ENCODE results near the gene TNPO2.
A peak's percentile ranks its signal among the peaks of the same experiment; 100 is the strongest.

Gene TNPO2

GRCh38 chr19:12668346-12668745 lies 55.4 kb downstream of the TNPO2 start:
- Histone ChIP-seq H3K9ac (ENCODE audit: low read depth, low read length) (peak overlapping the region; percentile 74), H3K79me2 (ENCODE audit: insufficient read depth, low read length) (peaks cover 65% of the 10 kb centered on the region), H3K4me1 (ENCODE audit: insufficient read depth, low read length) (peaks cover 50% of the 10 kb centered on the region), H2AFZ (ENCODE audit: low read depth, low read length) (no peak overlapping the region), H3K27ac (ENCODE audit: low read length) (peak overlapping the region; percentile 94), H3K4me2 (ENCODE audit: insufficient read depth, low read length) (peak overlapping the region; percentile 77), H3K36me3 (ENCODE audit: insufficient read depth, low read length) (peaks cover 55% of the 10 kb centered on the region), H3K9me3 (ENCODE audit: insufficient read depth, low read length, severe bottlenecking) (no peaks in the 10 kb centered on the region), H3K27me3 (ENCODE audit: insufficient read depth, low read length, poor library complexity) (no peaks in the 10 kb centered on the region), H4K20me1 (ENCODE audit: insufficient read depth, low read length) (peaks cover 13% of the 10 kb centered on the region; the same call in 1 of the 2 replicates), H3K4me3 (ENCODE audit: low read depth in 1 of 2, low read length in 2 of 2) (peak overlapping the region; percentile 67 to 84; a peak in 3 of 4 replicates)
- no peak for TF ChIP-seq EZH2 (IDR thresholded peaks at IDR 0.05; ENCODE audit: borderline replicate concordance, low read depth, low read length, severe bottlenecking)
- DNase-seq, result no peak
- no peak for ATAC-seq (ENCODE audit: insufficient read depth, low read depth)

GRCh38 chr19:12667731-12668302 lies 55.9 kb downstream of the TNPO2 start:
- no peak overlapping the region for H3K27ac ChIP-seq (ENCODE audit: low read length)
- H3K9ac ChIP-seq (ENCODE audit: low read depth, low read length), result peak overlapping the region; percentile 74
- DNase-seq, result no peak
- peaks cover 62% of the 10 kb centered on the region for H3K79me2 ChIP-seq (ENCODE audit: insufficient read depth, low read length)
- no peaks in the 10 kb centered on the region for H3K9me3 ChIP-seq (ENCODE audit: insufficient read depth, low read length, severe bottlenecking)
- TF ChIP-seq, protein P1, sequence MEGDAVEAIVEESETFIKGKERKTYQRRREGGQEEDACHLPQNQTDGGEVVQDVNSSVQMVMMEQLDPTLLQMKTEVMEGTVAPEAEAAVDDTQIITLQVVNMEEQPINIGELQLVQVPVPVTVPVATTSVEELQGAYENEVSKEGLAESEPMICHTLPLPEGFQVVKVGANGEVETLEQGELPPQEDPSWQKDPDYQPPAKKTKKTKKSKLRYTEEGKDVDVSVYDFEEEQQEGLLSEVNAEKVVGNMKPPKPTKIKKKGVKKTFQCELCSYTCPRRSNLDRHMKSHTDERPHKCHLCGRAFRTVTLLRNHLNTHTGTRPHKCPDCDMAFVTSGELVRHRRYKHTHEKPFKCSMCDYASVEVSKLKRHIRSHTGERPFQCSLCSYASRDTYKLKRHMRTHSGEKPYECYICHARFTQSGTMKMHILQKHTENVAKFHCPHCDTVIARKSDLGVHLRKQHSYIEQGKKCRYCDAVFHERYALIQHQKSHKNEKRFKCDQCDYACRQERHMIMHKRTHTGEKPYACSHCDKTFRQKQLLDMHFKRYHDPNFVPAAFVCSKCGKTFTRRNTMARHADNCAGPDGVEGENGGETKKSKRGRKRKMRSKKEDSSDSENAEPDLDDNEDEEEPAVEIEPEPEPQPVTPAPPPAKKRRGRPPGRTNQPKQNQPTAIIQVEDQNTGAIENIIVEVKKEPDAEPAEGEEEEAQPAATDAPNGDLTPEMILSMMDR (IDR thresholded peaks at IDR 0.05; ENCODE audit: borderline replicate concordance, extremely low read depth, low read length, poor library complexity, severe bottlenecking), result no peak
- no peak for TF ChIP-seq EZH2 (IDR thresholded peaks at IDR 0.05; ENCODE audit: borderline replicate concordance, low read depth, low read length, severe bottlenecking)
- no peaks in the 10 kb centered on the region for H3K27me3 ChIP-seq (ENCODE audit: insufficient read depth, low read length, poor library complexity)
- peak overlapping the region in 1 of 2 experiments; percentile 84; a peak in 2 of 4 replicates for H3K4me3 ChIP-seq (ENCODE audit: low read depth in 1 of 2, low read length in 2 of 2)
- peak overlapping the region; percentile 77 for H3K4me2 ChIP-seq (ENCODE audit: insufficient read depth, low read length)
- peaks cover 55% of the 10 kb centered on the region for H3K36me3 ChIP-seq (ENCODE audit: insufficient read depth, low read length)
- no peak for ATAC-seq (ENCODE audit: insufficient read depth, low read depth)
- H2AFZ ChIP-seq (ENCODE audit: low read depth, low read length), result no peak overlapping the region
- peaks cover 12% of the 10 kb centered on the region; the same call in 1 of the 2 replicates for H4K20me1 ChIP-seq (ENCODE audit: insufficient read depth, low read length)
- H3K4me1 ChIP-seq (ENCODE audit: insufficient read depth, low read length), result peaks cover 50% of the 10 kb centered on the region

GRCh38 chr19:12666265-12667048 lies 57.3 kb downstream of the TNPO2 start, which contains the start of the genes MAN2B1 and WDR83:
MAN2B1 (minus strand) TSS chr19:12666742; CDS start chr19:12666701, 41 bp downstream.
WDR83 (plus strand) TSS chr19:12666807; CDS start chr19:12669791, 2,984 bp downstream.
- TF ChIP-seq EZH2 (IDR thresholded peaks at IDR 0.05; ENCODE audit: borderline replicate concordance, low read depth, low read length, severe bottlenecking), result no peak
- TF ChIP-seq, protein P1 (IDR thresholded peaks at IDR 0.05; ENCODE audit: borderline replicate concordance, extremely low read depth, low read length, poor library complexity, severe bottlenecking), result no peak
- peak within 1 kb of the TSS; percentile 74 for H3K9ac ChIP-seq (ENCODE audit: low read depth, low read length)
- H3K27ac ChIP-seq (ENCODE audit: low read length), result peak within 1 kb of the TSS; percentile 77
- H3K36me3 ChIP-seq (ENCODE audit: insufficient read depth, low read length), result peaks cover 53% of the 10 kb centered on the region
- H3K9me3 ChIP-seq (ENCODE audit: insufficient read depth, low read length, severe bottlenecking), result no peaks in the 10 kb centered on the region
- peak within 1 kb of the TSS; percentile 77 for H3K4me2 ChIP-seq (ENCODE audit: insufficient read depth, low read length)
- H3K79me2 ChIP-seq (ENCODE audit: insufficient read depth, low read length), result peaks cover 57% of the 10 kb centered on the region
- peak within 1 kb of the TSS; percentile 94 for H2AFZ ChIP-seq (ENCODE audit: low read depth, low read length)
- peaks cover 8% of the 10 kb centered on the region; the same call in 1 of the 2 replicates for H4K20me1 ChIP-seq (ENCODE audit: insufficient read depth, low read length)
- H3K4me1 ChIP-seq (ENCODE audit: insufficient read depth, low read length), result peaks cover 50% of the 10 kb centered on the region
- ATAC-seq (ENCODE audit: insufficient read depth, low read depth) (peak; percentile 92), DNase-seq (peak; percentile 85)
- no peaks in the 10 kb centered on the region for H3K27me3 ChIP-seq (ENCODE audit: insufficient read depth, low read length, poor library complexity)
- peak within 1 kb of the TSS; percentile 84 to 86 for H3K4me3 ChIP-seq (ENCODE audit: low read depth in 1 of 2, low read length in 2 of 2)

Data from DND-41 (cell line).